ENCODE data around the gene ST3GAL4. TPM values are rescaled to one million over a fixed set of nuclear protein-coding genes. Genes with fewer than 3 reads are reported as not detected.
A peak's percentile ranks its signal among the peaks of the same experiment; 100 is the strongest.

Gene ST3GAL4
- total and polyA plus RNA-seq, 10 of the 15 experiments (the other 5 are each of a cell fraction or from before 2014, with no cell fraction given): 3.8 to 8.1 (median 6.5) TPM; not detected in 2

- 0 out of 2 replicates have a peak, but pooled peaks have one; percentile 23 for TF ChIP-seq SMARCA5 (IDR thresholded peaks at IDR 0.05)
- peak; percentile 35; the same call in 1 of the 3 replicates for TF ChIP-seq POU2F2 (IDR thresholded peaks at IDR 0.05; ENCODE audit: borderline replicate concordance, low read depth, low read length)
- no peak for TF ChIP-seq IRF4 (IDR thresholded peaks at IDR 0.05; ENCODE audit: low read depth, low read length)
- TF ChIP-seq RAD21 (IDR thresholded peaks at IDR 0.05; ENCODE audit: insufficient read depth, low read depth, low read length): peak; percentile 89
- TF ChIP-seq PAX5 (IDR thresholded peaks at IDR 0.05; ENCODE audit: borderline replicate concordance, low read depth, low read length): no peak
- peak; percentile 69 for TF ChIP-seq TCF12 (IDR thresholded peaks at IDR 0.05; ENCODE audit: low read depth, low read length)
- no peak for TF ChIP-seq USF2 (IDR thresholded peaks at IDR 0.05; ENCODE audit: borderline replicate concordance, low read depth, low read length)
Measured at GRCh38 chr11:126310200-126310991, 45.1 kb upstream of the ST3GAL4 start (continued).

DNA sequence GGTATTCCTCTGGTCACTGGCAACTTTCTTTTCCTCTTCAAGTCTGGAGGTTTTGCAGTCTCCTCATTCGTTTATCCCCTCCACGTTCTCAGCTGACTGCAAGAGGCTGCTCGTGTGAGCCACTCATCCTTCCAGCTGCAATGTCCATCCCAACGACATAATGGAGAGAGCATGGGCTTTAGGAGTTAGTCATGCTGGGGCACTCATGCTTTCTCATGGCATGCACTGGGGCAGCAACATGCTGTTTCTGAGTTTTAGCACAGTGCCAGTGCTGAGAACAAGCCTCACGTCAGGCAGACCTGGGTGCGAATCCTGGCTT lies 44.5 kb upstream of the ST3GAL4 start:
- H4K20me1 ChIP-seq (ENCODE audit: control insufficient read depth, insufficient read depth): no peaks in the 10 kb centered on the region
- H3K27me3 ChIP-seq (replicated peaks in 1 of 2; ENCODE audit: control insufficient read depth in 2 of 2, insufficient read depth in 2 of 2, low read length in 1 of 2): no peaks in the 10 kb centered on the region
- peaks cover 9% of the 10 kb centered on the region for H3K79me2 ChIP-seq (ENCODE audit: control insufficient read depth, insufficient read depth, low read length)
- no peak overlapping the region for H2AFZ ChIP-seq (ENCODE audit: control insufficient read depth, low read depth, low read length)
- POLR2A ChIA-PET: interaction anchor here (1.0 to 1.7 kb wide), 3 partner anchors 11 to 170 kb away, joined by 3 to 5 read pairs (median 5); no protein-coding TSS in a partner anchor
- in situ Hi-C loops (cut with MboI) (no loop called here), intact Hi-C loops (cut with micrococcal nuclease; ENCODE audit: unreplicated experiment) (loop anchor here (1.0 to 10.0 kb wide), 7 partner anchors 44 to 674 kb away; partner anchors contain the start of gene ST3GAL4)
- SMC1A ChIA-PET (ENCODE audit: uncharacterized antibody, unreplicated experiment): interaction anchor here (1.0 to 6.5 kb wide), 19 partner anchors 8 to 260 kb away, joined by 3 to 78 read pairs (median 5); partner anchors contain the start of gene ST3GAL4
- ATAC-seq (peak; percentile 1; the same call in 2 of the 3 replicates), DNase-seq (ENCODE audit: low read depth, low spot score) (no peak), FAIRE-seq (no peak)
- WGBS (ENCODE audit: insufficient coverage, insufficient replicate concordance, low lambda C conversion rate, missing lambda C conversion rate): 78% methylated on average over 6 of the region's 6 CpGs
- no peak overlapping the region for H3K27ac ChIP-seq (ENCODE audit: control insufficient read depth, insufficient read depth)
- H3K4me3 ChIP-seq: no peak overlapping the region
- CTCF ChIA-PET: interaction anchor here (0.6 to 10.0 kb wide), 37 partner anchors 9 to 764 kb away, joined by 3 to 232 read pairs (median 5); partner anchors contain the start of genes FOXRED1, SRPRA and ST3GAL4
- peak overlapping the region; percentile 18; the same call in 1 of the 2 replicates for H3K4me2 ChIP-seq (ENCODE audit: control insufficient read depth, insufficient read depth)
- no TSS peak for BruUV-seq (replicated peaks)
- RAD21 ChIA-PET (ENCODE audit: unreplicated experiment): interaction anchor here (0.7 to 3.0 kb wide), 21 partner anchors 8 to 1035 kb away, joined by 3 to 36 read pairs (median 4); partner anchors contain the start of gene ST3GAL4
- peaks cover 1 to 19% of the 10 kb centered on the region in 2 experiments for H3K36me3 ChIP-seq (ENCODE audit: control insufficient read depth in 2 of 2, insufficient read depth in 2 of 2, low read length in 1 of 2)
- H3K9me3 ChIP-seq (replicated peaks; ENCODE audit: control insufficient read depth, insufficient read depth, low read length): no peaks in the 10 kb centered on the region; the same call in none of the 3 replicates
- no peak overlapping the region for H3K9ac ChIP-seq (ENCODE audit: control insufficient read depth, insufficient read depth, low read length)
- peaks cover 40% of the 10 kb centered on the region for H3K4me1 ChIP-seq (ENCODE audit: control insufficient read depth, insufficient read depth, low read length)
- TF ChIP-seq FOXM1 (IDR thresholded peaks at IDR 0.05; ENCODE audit: low read depth, low read length) (no peak), WRNIP1 (IDR thresholded peaks at IDR 0.05; ENCODE audit: borderline replicate concordance, low read depth, low read length) (no peak), PRDM15 (CRISPR knock-in tag; IDR thresholded peaks at IDR 0.05) (no peak), NFXL1 (IDR thresholded peaks at IDR 0.05; ENCODE audit: borderline replicate concordance) (no peak), ZNF24 (IDR thresholded peaks at IDR 0.05) (no peak), MTA2 (IDR thresholded peaks at IDR 0.05; ENCODE audit: low read depth) (no peak)

Data from GM12878 (cell line).